NB4 (cell line): ENCODE results near the gene KIF5C.

Experiments
- POLR2A ChIP-seq: IDR thresholded peaks from 2 replicates; pipeline ENCODE4 v1.6.1; 2011; ENCODE audit warnings: mild to moderate bottlenecking; ENCODE audit not compliant: insufficient read length; ENCODE audit errors: extremely low read depth
- TF ChIP-seq, protein P1 (sequence below): IDR thresholded peaks from one replicate; pipeline ENCODE4 v1.5.1; 2012; ENCODE audit warnings: low read depth, low read length

DNA sequence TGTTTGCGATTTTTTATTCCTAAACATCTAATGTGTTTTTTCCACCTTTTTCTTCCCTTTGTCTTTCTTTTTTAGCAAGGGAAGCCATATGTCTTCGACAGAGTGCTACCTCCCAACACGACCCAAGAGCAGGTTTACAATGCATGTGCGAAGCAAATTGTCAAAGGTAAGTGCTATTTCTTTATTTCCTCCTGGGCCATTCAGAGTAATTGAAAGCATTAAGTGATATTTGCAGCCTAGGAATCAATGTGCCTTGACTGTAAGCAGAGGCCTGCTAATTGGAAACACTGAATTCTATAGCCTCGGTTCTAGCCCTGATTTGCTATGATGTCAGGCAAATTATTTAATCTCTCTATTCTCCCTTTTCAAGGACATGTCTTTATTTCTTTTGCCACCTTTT, 47.0 kb downstream of the KIF5C start:
- TF ChIP-seq POLR2A: no peak
- TF ChIP-seq, protein P1, sequence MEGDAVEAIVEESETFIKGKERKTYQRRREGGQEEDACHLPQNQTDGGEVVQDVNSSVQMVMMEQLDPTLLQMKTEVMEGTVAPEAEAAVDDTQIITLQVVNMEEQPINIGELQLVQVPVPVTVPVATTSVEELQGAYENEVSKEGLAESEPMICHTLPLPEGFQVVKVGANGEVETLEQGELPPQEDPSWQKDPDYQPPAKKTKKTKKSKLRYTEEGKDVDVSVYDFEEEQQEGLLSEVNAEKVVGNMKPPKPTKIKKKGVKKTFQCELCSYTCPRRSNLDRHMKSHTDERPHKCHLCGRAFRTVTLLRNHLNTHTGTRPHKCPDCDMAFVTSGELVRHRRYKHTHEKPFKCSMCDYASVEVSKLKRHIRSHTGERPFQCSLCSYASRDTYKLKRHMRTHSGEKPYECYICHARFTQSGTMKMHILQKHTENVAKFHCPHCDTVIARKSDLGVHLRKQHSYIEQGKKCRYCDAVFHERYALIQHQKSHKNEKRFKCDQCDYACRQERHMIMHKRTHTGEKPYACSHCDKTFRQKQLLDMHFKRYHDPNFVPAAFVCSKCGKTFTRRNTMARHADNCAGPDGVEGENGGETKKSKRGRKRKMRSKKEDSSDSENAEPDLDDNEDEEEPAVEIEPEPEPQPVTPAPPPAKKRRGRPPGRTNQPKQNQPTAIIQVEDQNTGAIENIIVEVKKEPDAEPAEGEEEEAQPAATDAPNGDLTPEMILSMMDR: no peak
